Measurements from ENCODE around the gene FSHR.

- TF ChIP-seq CTCF (IDR thresholded peaks at IDR 0.05; ENCODE audit: insufficient read depth, low read depth, low read length) (no peak), EZH2 (IDR thresholded peaks at IDR 0.05; ENCODE audit: insufficient read depth, low read length) (no peak)
Observed at GRCh38 chr2:48952614-48953013, 201.7 kb downstream of the FSHR start.
